B cell (primary cell): ENCODE measurements around the gene NBDY. TPM values are rescaled to one million over a fixed set of nuclear protein-coding genes. Genes with fewer than 3 reads are reported as not detected.

ENCODE experiments used
- ATAC-seq: fragments of 200-7000 bp; cut with Tn5 transposase; one replicate; pipeline ENCODE4 v1.10.0; 2021; ENCODE audit warnings: low read depth, mild to moderate bottlenecking, moderate number of reproducible peaks, moderate library complexity
- CTCF ChIA-PET: fragments of 350-600 bp; sonication (Branson Sonifier 250); formaldehyde crosslinking; loops from one replicate; lab custom pipeline; 2021; ENCODE audit warnings: antibody characterized with exemption, inconsistent platforms; lab: Charles Lee
- POLR2A ChIA-PET: fragments of 350-600 bp; sonication (Branson Sonifier 250); formaldehyde crosslinking; loops from one replicate; lab custom pipeline; 2021; ENCODE audit warnings: antibody characterized with exemption; lab: Charles Lee
- DNase-seq: peaks from one replicate; pipeline ENCODE4 v3.0.0; 2013
- H2AFZ ChIP-seq: 2 replicates; pipeline ENCODE4 v1.6.1; 2012; ENCODE audit warnings: mild to moderate bottlenecking, low read depth, low read length; ENCODE audit not compliant: insufficient read depth, poor library complexity, severe bottlenecking
- H3K27ac ChIP-seq, 2 donors: 1 replicate in 1 of 2; 2 replicates in 1 of 2; pipeline ENCODE4 v1.5.1; 2012 to 2013; ENCODE audit warnings: low read length in 2 of 2, mild to moderate bottlenecking in 2 of 2, moderate library complexity in 1 of 2
- H3K27me3 ChIP-seq, 4 experiments: fragments of 200-600 bp in 1 of 4; sonication (generic) in 1 of 4; replicated peaks in 1 of 4; 1 replicate in 2 of 4; 2 replicates in 2 of 4; pipeline versions ENCODE4 v1.6.1 to v1.7.0; 2013 to 2016; ENCODE audit warnings: low read length in 3 of 4, mild to moderate bottlenecking in 2 of 4, mixed read lengths in 1 of 4, moderate library complexity in 1 of 4; ENCODE audit not compliant: insufficient read depth in 4 of 4, control insufficient read depth in 3 of 4; ENCODE audit errors: control extremely low read depth in 1 of 4
- H3K36me3 ChIP-seq, 2 experiments: replicated peaks in 1 of 2; 1 replicate in 1 of 2; 2 replicates in 1 of 2; pipeline versions ENCODE4 v1.6.1 to v1.7.1; 2013; ENCODE audit warnings: low read length in 1 of 2; ENCODE audit not compliant: insufficient read depth in 2 of 2, control insufficient read depth in 1 of 2; ENCODE audit errors: control extremely low read depth in 1 of 2, extremely low read depth in 1 of 2
- H3K4me1 ChIP-seq, 2 donors: fragments of 200-600 bp in 1 of 2; sonication (generic) in 1 of 2; 1 replicate in 1 of 2; 2 replicates in 1 of 2; pipeline versions ENCODE4 v1.5.1 to v1.6.1; 2013 to 2017; ENCODE audit warnings: low read length in 2 of 2; ENCODE audit not compliant: control insufficient read depth in 2 of 2, insufficient read depth in 2 of 2
- H3K4me2 ChIP-seq: replicated peaks from 2 replicates; pipeline ENCODE3; 2012; ENCODE audit warnings: mild to moderate bottlenecking, low read depth, low read length; ENCODE audit not compliant: poor library complexity, severe bottlenecking
- H3K4me3 ChIP-seq, 5 experiments: fragments of 200-600 bp in 1 of 5; sonication (generic) in 1 of 5; 1 replicate in 3 of 5; 2 replicates in 2 of 5; pipeline versions ENCODE4 v1.5.1 to v1.7.0; 2011 to 2016; ENCODE audit warnings: low read length in 4 of 5, mild to moderate bottlenecking in 4 of 5, low read depth in 2 of 5, control low read depth in 1 of 5, moderate library complexity in 1 of 5; ENCODE audit not compliant: insufficient read depth in 1 of 5; ENCODE audit errors: control extremely low read depth in 1 of 5, extremely low read depth in 1 of 5
- H3K79me2 ChIP-seq: fragments of 200-600 bp; sonication (generic); one replicate; pipeline ENCODE4 v1.6.0; 2016; ENCODE audit warnings: low read length; ENCODE audit not compliant: control insufficient read depth, insufficient read depth
- H3K9ac ChIP-seq: fragments of 200-600 bp; sonication (generic); 2 replicates; pipeline ENCODE4 v1.6.1; 2017; ENCODE audit warnings: mild to moderate bottlenecking, low read length, moderate library complexity
- H3K9me3 ChIP-seq, 3 donors: one replicate each; pipeline versions ENCODE4 v1.6.1 to v1.7.1; 2013; ENCODE audit warnings: low read length in 2 of 3; ENCODE audit not compliant: control insufficient read depth in 2 of 3, insufficient read depth in 1 of 3; ENCODE audit errors: control extremely low read depth in 1 of 3
- H4K20me1 ChIP-seq: 2 replicates; pipeline ENCODE4 v1.6.0; 2012; ENCODE audit warnings: mild to moderate bottlenecking, low read length; ENCODE audit not compliant: insufficient read depth, control insufficient read depth, poor library complexity, severe bottlenecking
- H3K27ac Mint-ChIP-seq: one replicate; pipeline ENCODE4 v1.8.0; 2021; ENCODE audit warnings: mixed read lengths
- H3K27me3 Mint-ChIP-seq: one replicate; pipeline ENCODE4 v1.8.0; 2021; ENCODE audit warnings: mixed read lengths
- H3K4me1 Mint-ChIP-seq: one replicate; pipeline ENCODE4 v1.8.0; 2021; ENCODE audit warnings: mixed read lengths
- H3K4me3 Mint-ChIP-seq: one replicate; pipeline ENCODE4 v1.8.0; 2021; ENCODE audit warnings: mixed read lengths
- H3K9me3 Mint-ChIP-seq: one replicate; pipeline ENCODE4 v1.8.0; 2022; ENCODE audit warnings: mixed read lengths; ENCODE audit not compliant: insufficient read depth
- CTCF ChIP-seq: fragments of 200-600 bp; IDR thresholded peaks from one replicate; pipeline ENCODE4 v1.8.0; 2022; ENCODE audit warnings: antibody characterized with exemption, mild to moderate bottlenecking
- EZH2 ChIP-seq: IDR thresholded peaks from 2 replicates; pipeline ENCODE4 v1.6.1; 2012; ENCODE audit warnings: borderline replicate concordance, low read depth, mild to moderate bottlenecking, moderate library complexity, low read length; ENCODE audit not compliant: insufficient read depth, poor library complexity, severe bottlenecking
- WGBS: methylation state at CpG from one replicate; pipeline ENCODE4 v1.1.5; 2013; ENCODE audit warnings: missing lambda C conversion rate; ENCODE audit not compliant: insufficient coverage; 5-methylcytosine and 5-hydroxymethylcytosine counted together
- intact Hi-C: fragments of 100-400 bp; cut with micrococcal nuclease; formaldehyde crosslinking; loops from one replicate; pipeline ENCODE4 v1.10.0; 2022
- polyA plus RNA-seq: library from polyadenylated mRNA; depleted of rRNA; stranded (reverse); fragments of >200 nt; gene quantifications from 2 replicates; pipeline ENCODE4 v1.2.3, GENCODE V29; 2012
- total RNA-seq, 2 donors: library from RNA; stranded (reverse); fragments of 120-200 nt in 1 of 2; gene quantifications; 1 replicate in 1 of 2; 2 replicates in 1 of 2; pipeline versions ENCODE4 v1.2.3 to v1.2.4, GENCODE V29; 2013 to 2022

The NBDY gene
- total and polyA plus RNA-seq, 2 donors (not counting 1 experiment from before 2014, with no cell fraction given), result 26.7 to 36.5 TPM

GRCh38 chrX:56738670-56739069, 9.6 kb downstream of the NBDY start:
- no peak overlapping the region for H3K4me2 ChIP-seq
- H3K9ac ChIP-seq, result no peak overlapping the region
- H4K20me1 ChIP-seq, result no peaks in the 10 kb centered on the region
- no peak overlapping the region for H3K27ac ChIP-seq
- no peaks in the 10 kb centered on the region for H3K27me3 ChIP-seq
- peaks cover 0 to 2% of the 10 kb centered on the region in 2 experiments for H3K36me3 ChIP-seq
- H3K4me3 ChIP-seq, result no peak overlapping the region
- H3K9me3 Mint-ChIP-seq, result no peaks in the 10 kb centered on the region
- H3K4me1 Mint-ChIP-seq, result peaks cover 21% of the 10 kb centered on the region
- ChIA-PET POLR2A (no interaction called here), CTCF (interaction anchor here (0.9 kb wide), 1 partner anchor 12 kb away, joined by 4 read pairs; no protein-coding TSS in a partner anchor)
- no CpG with 5 or more reads among the region's 1 CpG for WGBS
- DNase-seq, result no peak
- no peak overlapping the region for H2AFZ ChIP-seq
- no peaks in the 10 kb centered on the region for H3K27me3 Mint-ChIP-seq
- peaks cover 46% of the 10 kb centered on the region for H3K79me2 ChIP-seq
- H3K27ac Mint-ChIP-seq, result no peak overlapping the region
- no peak overlapping the region for H3K4me3 Mint-ChIP-seq
- H3K4me1 ChIP-seq, result no peaks in the 10 kb centered on the region
- ATAC-seq, result no peak
- intact Hi-C loops, result no loop called here
- no peak for TF ChIP-seq CTCF
- no peak for TF ChIP-seq EZH2
- no peaks in the 10 kb centered on the region for H3K9me3 ChIP-seq

GRCh38 chrX:56744996-56745395, 16.0 kb downstream of the NBDY start:
- H3K9me3 Mint-ChIP-seq, result no peaks in the 10 kb centered on the region
- POLR2A ChIA-PET, result no interaction called here
- no CpG with 5 or more reads among the region's 4 CpGs for WGBS
- peaks cover 17% of the 10 kb centered on the region for H3K4me1 Mint-ChIP-seq
- CTCF ChIA-PET, result no interaction called here
- Histone ChIP-seq H3K9ac (no peak overlapping the region), H3K4me3 (no peak overlapping the region), H3K27ac (no peak overlapping the region), H4K20me1 (no peaks in the 10 kb centered on the region), H3K4me2 (no peak overlapping the region), H3K36me3 (peaks cover 0 to 2% of the 10 kb centered on the region in 2 experiments), H3K4me1 (no peaks in the 10 kb centered on the region), H2AFZ (no peak overlapping the region), H3K27me3 (no peaks in the 10 kb centered on the region), H3K79me2 (peaks cover 45% of the 10 kb centered on the region), H3K9me3 (no peaks in the 10 kb centered on the region)
- intact Hi-C loops, result no loop called here
- DNase-seq (no peak), ATAC-seq (no peak)
- H3K27me3 Mint-ChIP-seq, result no peaks in the 10 kb centered on the region
- TF ChIP-seq CTCF (no peak), EZH2 (no peak)
- no peak overlapping the region for H3K4me3 Mint-ChIP-seq
- H3K27ac Mint-ChIP-seq, result no peak overlapping the region
